CD4-positive, alpha-beta T cell treated with Interleukin-17A for 4 hours (primary cell): ENCODE measurements around the gene LDLRAD1.
"Not testable (repeated sequence)": the region's sequence is repeated elsewhere in the genome, so short reads cannot be mapped to it uniquely, and the experiment has no call there.

Source experiments
- DNase-seq: peaks from one replicate; pipeline ENCODE4 v3.0.0-alpha.2; 2020; ENCODE audit warnings: mixed read lengths

The LDLRAD1 gene

DNA sequence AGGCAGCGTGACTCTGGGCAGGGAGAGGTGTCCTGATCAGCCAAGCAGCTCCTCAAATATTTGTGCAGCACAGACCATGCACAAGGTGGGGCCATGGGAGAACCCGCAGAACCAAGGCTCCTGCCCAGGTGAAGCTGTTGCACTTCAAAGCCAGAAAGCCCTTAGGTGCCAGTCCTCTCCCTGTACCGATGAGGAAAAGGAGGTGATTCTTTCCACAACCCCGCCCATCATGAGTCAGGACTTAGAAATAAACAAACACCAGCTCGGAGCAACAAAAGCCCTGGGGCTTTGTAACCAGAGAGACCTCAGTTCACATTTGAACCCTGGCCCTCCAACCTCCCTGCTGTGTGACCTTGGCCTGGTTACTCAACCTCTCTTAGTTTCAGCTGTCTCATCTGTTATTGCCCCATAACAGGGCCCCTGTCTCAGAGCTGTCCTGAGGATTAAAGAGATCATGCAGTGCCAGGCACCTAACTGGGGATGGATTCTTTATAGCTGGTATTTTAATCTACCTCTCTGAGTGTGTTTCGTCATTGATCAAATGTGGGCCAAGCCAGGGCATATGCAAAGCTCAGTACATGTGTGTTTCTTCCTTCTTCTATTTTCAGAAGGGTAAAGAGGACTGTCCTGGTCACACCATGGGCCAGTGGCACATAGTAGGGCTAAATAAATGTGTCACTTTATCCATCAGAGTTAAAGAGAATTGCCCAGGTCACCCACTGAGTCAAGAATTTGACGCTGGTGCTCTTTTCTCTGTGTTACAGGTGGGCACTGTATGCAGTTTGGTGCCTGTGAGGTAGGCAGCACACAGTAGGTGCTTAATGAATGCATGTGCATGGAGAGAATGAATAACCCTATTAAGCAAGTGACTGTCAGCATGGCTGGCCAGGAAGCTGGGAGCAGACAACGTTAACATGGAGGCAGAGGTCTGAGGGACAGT, 1.4 kb downstream of the LDLRAD1 start:
- no peak for DNase-seq

DNA sequence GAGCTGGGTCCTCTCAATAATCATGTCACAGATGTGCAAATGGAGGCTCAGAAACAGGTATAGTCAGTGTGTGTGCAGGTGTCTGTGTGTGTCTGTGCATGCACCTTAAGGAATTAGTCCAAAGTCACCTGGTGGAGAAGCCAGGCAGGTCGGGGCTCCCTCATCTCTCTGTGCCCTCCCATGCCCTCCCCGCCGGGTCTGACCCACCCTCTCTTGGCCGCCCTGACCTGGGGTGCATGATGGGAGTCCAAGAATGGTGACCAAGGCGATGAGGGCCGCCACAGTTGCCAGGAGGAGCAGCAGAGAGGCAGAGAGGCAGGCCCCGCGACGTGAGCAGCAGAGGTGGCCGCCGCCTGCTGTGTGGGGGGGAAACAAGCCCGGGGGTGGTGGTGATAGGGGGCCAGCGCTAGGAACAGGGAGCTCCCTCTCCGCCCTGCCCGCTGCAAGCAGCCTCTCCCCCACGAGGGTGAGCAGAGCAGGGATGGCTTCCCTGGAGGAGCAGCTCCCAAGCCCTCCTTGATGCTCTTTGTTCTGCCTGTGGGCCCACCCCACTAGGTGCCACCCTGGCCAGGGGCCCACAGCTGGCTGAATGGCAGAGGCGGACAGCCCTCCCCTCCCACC, 3.9 kb downstream of the LDLRAD1 start:
- no peak for DNase-seq

- DNase-seq = no peak
Measured at GRCh38 chr1:54013393-54014008, 4.5 kb downstream of the LDLRAD1 start.

DNA sequence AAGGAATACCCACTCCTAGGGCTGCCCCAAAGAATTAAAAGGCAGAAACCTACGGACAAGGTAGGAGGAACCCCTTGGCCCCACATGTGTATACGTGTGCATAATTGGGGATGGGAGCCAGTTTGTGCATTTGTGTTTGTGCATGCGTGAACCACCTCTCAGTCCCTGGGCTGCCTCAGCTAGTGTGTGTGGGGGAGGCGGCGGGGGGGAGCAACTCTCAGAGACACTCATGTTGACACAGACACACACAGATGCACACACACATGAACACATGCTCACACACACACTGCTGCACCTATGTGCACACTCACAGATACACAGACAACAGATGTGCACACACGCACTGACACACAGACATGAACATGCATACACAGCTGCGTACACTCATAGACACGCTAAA, 5.1 kb downstream of the LDLRAD1 start:
- DNase-seq = no peak

DNA sequence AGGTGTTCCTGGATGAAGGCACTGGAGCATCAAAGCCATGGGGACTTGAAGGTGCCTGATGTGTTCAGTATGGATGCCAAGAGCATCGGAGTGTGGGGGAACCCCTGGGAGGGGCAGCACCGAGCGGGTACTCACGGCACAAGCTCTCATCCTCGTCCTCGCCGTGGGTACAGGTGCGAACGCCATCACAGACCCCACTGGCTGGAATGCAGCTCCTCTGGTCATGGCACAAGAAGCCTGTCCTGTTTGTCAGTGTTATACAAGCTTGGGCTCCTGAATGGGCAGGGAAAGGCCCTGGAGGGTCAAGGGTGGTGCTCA, 6.0 kb downstream of the LDLRAD1 start:
- no peak for DNase-seq

DNA sequence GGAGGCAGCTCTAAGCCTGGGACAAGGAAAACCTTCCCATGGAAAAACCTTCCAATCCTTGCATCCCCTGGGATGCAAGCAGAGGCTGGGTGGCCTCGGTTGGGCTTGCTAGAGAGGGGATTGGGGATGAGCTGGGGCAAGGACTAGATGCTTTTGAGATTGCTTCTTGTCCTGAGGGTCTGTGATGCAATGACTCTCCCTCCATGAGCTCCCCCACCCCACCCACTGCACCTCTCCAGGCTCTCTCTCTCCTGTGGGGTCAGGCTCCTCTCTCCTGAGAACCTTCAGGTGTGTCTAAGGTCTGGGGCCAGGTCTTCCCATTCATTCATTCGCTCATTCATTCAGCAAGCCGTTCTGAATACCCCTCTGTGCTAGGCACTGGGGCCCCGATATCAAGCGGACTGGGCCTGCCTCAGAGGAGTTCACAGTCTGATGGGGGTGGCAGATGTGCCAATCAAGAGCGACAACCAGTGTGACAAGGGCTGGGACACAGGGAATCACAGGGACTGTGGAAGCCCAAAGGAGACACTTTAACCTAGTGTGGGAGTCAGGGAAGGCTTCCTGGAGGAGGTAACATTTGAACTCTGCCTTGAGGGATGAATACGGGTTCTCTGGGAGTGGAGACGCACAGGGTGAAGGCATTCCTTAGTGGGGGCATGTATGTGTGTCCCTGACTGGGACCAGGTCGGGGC, 6.5 kb downstream of the LDLRAD1 start:
- DNase-seq = no peak

DNA sequence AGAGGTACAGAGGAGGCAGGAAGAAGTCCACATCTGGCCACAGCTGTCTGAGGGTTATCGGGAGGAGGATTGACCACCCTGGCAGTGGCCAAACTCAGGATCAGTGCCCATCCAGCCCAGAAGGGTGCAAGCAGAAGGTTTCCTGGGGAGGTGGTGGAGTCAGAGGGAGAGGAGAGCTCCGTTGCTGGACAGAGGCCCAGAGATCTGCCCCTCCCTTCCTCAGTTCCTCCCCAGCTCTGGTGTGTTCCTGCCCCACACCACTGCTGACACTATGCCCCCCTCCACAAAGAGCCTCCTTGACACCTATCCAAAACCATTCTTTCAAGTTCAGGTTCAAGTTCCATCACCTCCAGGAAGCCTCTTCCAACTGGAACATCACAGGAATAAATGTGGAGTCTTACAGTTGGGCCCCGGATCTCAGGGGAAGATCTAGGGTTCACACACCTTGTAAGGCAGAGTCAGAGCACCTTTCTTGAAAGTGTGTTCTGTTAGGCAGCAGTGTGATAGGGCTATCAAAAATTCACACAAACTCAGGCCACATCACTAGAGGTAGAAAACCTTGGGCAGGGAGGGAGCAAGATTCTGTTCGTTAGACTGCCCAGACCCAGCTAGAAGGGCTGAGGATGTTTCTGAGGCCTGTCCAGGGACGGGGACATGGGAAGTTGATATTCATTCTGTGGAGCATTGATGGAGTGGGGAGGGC, 7.4 kb downstream of the LDLRAD1 start:
- no peak for DNase-seq

DNA sequence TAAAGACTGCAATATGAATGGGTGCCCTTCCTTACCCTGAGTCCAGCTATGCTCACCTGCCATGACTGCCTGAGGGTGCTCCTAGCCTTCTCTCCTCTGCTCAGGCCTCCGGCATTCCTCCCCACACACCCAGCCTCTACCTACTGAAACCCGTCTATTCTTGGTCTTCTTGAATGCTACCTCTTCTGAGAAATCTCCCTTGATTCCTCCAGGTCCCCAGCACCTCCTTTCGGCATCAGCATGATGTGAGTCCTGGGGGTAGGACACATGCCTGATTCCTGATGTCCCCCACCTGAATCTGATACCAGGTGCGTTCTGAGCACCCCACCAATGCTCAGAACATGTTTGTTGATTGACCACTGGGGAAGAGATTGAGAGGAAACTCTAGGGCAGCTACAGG, 8.6 kb downstream of the LDLRAD1 start:
- no peak for DNase-seq

- DNase-seq = no peak
Measured at GRCh38 chr1:54008876-54009275, 9.1 kb downstream of the LDLRAD1 start.

- DNase-seq = no peak
Measured at GRCh38 chr1:54007613-54008012, 10.4 kb downstream of the LDLRAD1 start.

DNA sequence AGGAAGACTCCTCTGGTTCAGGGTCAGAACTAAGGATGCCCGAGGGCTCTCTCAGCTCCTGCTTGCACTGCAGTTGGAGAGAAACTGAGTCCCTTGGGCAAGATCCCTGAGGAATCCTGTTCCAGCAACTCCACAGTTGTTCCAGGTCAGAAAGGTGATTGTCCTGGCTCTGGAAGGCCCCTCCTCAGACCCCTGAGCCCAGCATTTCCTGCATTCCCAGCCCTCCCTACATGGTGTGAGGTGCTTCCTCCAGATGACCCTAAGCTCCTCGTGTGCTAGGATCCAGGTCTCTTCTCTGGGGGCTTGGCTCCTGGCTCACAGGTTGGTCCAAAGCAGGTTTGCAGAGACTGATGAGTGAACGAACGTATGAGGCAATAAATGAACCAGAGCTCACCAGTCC, 11.5 kb downstream of the LDLRAD1 start:
- no peak for DNase-seq

DNA sequence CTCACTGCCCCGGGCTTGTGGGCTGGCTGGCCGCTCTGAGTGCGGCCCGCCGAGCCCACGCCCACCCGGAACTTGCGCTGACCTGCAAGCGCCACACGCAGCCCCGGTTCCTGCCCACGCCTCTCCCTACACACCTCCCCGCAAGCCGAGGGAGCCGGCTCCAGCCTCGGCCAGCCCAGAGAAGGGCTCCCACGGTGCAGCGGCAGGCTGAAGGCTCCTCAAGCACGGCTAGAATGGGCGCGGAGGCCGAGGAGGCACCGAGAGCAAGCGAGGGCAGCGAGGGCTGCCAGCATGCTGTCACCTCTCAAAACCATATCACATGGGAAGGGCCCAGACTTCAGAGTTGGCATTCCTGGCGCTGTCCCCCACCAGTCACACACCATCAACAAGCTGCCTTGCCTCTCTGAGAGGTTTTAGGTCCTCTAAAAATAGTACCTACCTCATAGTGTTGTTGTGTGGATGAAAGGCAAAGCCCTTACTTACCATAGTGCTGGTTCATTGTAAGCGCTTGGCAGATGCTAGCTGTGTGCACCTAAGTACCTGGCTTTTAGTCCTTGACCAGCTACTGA, 13.4 kb downstream of the LDLRAD1 start:
- DNase-seq = no peak

- DNase-seq = not testable (repeated sequence)
Measured at GRCh38 chr1:54003750-54004480, 14.1 kb downstream of the LDLRAD1 start.

- no peak for DNase-seq
Measured at GRCh38 chr1:54003249-54003646, 14.7 kb downstream of the LDLRAD1 start.

DNA sequence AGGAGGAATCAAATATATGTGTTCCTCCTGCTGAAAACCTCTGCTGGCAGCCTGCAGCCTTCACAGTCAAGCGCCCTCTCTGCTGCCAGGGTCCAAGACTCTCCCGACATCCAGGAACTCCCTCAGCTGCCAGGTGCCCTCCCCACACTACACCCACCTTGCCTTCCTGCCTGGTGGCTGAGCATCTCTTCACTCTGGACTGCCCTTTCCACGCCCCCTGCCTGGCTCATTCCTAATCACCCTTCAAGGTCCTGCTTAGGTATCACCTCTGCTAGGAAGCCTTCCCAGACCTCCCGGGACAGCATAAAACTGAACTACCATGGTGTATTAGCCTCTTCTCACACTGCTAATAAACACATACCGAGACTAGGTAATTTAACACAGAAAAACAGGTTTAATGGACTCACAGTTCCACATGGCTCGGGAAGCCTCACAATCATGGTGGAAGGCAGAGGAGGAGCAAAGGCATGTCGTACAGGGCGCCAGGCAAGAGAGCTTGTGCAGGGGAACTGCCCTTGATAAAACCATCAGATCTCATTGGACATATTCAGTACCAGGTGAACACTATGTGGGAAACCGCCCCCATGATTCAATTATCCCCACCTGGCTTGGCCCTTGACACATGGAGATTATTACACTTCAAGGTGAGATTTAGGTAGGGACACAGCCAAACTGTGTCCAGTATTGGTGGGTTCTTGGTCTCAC, 15.3 kb downstream of the LDLRAD1 start:
- DNase-seq = no peak

DNA sequence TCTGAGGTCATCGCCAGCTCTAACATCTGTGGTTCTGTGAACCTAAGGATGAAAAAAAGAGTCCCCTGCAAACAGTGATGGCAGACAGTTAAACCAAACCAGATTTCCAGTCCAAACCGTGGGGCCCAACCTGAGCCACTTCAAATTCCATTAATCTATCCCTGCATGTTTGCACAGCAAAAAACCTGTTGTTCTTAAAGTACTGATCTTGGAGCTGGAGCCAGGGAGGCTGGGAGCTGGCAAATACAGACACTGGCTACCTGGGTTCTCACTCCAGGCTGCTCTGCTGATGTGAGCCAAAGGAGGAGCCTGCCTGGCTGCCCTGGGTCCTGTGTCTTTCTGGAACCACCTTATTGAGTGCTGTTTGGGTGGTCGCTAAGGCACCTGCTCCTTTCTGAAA, 16.4 kb downstream of the LDLRAD1 start:
- DNase-seq = no peak

DNA sequence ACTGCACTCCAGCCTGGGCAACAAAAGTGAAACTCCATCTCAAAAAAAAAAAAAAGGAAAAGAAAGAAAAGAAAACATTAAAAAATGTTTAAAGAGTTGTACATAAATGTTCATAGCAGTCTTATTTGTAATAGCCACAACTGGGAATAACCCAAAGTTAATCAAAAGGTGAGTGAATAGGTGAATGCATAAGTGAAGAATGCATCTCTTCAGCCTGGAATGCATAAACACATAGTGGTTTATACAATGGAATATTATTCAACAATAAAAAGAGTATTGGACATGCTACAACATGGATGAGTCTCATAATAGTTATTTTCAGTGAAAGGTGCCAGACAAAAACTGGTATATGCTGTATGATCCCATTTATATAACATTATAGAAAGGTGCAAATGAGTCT, 18.1 kb downstream of the LDLRAD1 start:
- no peak for DNase-seq

DNA sequence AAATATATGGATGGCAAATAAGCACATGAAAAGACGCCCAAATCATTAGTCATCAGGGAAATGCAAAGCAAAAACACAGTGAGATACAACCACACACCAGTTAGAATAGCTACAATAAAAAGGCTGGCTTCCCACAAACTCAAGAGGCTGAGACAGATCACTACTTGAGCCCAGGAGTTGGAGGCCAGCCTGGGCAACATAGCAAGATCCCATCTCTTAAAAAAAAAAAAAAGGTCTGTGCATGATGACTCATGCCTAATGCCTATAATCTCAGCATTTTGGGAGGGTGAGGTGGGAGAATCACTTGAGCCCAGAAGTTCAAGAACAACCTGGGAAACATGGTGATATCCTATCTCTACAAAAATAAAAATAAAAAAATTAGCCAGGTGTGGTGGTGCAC, 19.8 kb downstream of the LDLRAD1 start:
- no peak for DNase-seq

GRCh38 chr1:53995683-53996082, 22.3 kb downstream of the LDLRAD1 start:
- no peak for DNase-seq

DNA sequence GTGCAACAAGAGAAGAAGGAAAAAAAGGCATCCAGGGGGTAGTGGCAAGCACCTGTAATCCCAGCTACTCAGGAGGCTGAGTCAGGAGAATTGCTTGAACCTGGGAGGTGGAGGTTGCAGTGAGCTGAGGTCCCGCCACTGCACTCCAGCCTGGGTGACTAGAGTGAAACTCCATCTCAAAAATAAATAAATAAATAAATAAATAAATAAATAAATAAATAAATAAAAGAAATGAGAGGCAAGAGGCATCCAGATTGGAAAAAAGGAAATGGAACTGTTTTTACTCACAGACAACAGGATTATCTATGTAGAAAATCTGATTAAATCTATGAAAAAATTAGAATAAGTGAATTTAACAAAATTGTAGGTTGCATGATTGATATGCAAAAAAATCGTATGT, 23.5 kb downstream of the LDLRAD1 start:
- DNase-seq = not testable (repeated sequence)
